ENCODE measurements around the gene FHOD3.
A peak's percentile ranks its signal among the peaks of the same experiment; 100 is the strongest.

Gene FHOD3

DNA sequence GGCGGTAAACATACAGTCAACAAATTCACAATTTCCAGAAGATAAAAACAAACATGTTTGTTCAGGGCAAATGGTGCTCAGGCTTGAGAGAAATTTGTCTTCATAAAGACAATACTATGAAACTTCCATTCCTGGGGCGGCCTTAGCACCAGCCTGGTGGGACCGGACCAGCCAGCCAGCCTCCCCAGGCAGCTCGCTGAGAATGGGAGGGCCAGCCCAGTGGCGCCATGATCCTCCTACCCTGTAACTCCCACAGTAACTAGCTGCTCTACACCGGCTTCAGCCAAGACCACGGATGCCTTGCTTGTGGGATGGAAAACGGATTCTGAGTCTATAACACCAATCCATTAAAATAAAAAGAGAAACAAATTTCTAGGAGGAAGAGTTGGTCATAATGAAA lies 24.2 kb upstream of the FHOD3 start:
- Histone ChIP-seq H3K27ac (ENCODE audit: insufficient read depth, low read length, poor library complexity, severe bottlenecking) (no peak overlapping the region), H3K9me3 (ENCODE audit: control insufficient read depth, low read length) (no peaks in the 10 kb centered on the region), H3K36me3 (ENCODE audit: control insufficient read depth, insufficient read depth, low read length) (no peaks in the 10 kb centered on the region), H3K27me3 (replicated peaks; ENCODE audit: control insufficient read depth, insufficient read depth, low read length, poor library complexity, severe bottlenecking) (no peaks in the 10 kb centered on the region), H3K4me3 (ENCODE audit: insufficient read depth, low read depth, low read length, poor library complexity, severe bottlenecking) (no peak overlapping the region), H3K4me1 (ENCODE audit: control insufficient read depth, insufficient read depth, low read length, poor library complexity, severe bottlenecking) (no peaks in the 10 kb centered on the region)
- no peak for DNase-seq

GRCh38 chr18:36274083-36274715 lies 23.3 kb upstream of the FHOD3 start:
- Histone ChIP-seq H3K4me3 (ENCODE audit: insufficient read depth, low read depth, low read length, poor library complexity, severe bottlenecking) (no peak overlapping the region), H3K4me1 (ENCODE audit: control insufficient read depth, insufficient read depth, low read length, poor library complexity, severe bottlenecking) (no peaks in the 10 kb centered on the region), H3K27me3 (replicated peaks; ENCODE audit: control insufficient read depth, insufficient read depth, low read length, poor library complexity, severe bottlenecking) (no peaks in the 10 kb centered on the region), H3K36me3 (ENCODE audit: control insufficient read depth, insufficient read depth, low read length) (no peaks in the 10 kb centered on the region), H3K9me3 (ENCODE audit: control insufficient read depth, low read length) (no peaks in the 10 kb centered on the region), H3K27ac (ENCODE audit: insufficient read depth, low read length, poor library complexity, severe bottlenecking) (no peak overlapping the region)
- no peak for DNase-seq

DNA sequence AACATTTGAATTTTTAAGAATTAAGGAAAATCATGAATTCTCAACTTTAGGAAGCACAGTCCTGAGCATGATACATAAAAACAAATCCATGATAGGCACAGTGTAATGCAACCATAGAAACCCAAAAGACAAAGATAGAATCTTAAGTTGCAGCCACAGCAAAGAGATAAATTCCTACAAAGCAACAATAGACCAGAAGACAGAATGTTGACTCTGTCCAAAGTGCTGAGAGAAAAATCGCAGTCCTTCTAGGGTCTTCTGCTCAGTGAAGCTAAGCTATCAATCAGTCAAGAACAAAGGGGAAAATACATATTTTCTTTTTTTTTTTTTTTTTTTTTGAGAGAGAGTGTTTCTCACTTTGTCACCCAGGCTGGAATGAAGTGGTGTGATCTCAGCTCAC lies 22.0 kb upstream of the FHOD3 start:
- Histone ChIP-seq H3K4me3 (ENCODE audit: insufficient read depth, low read depth, low read length, poor library complexity, severe bottlenecking) (no peak overlapping the region), H3K4me1 (ENCODE audit: control insufficient read depth, insufficient read depth, low read length, poor library complexity, severe bottlenecking) (no peaks in the 10 kb centered on the region), H3K9me3 (ENCODE audit: control insufficient read depth, low read length) (no peaks in the 10 kb centered on the region), H3K27me3 (replicated peaks; ENCODE audit: control insufficient read depth, insufficient read depth, low read length, poor library complexity, severe bottlenecking) (no peaks in the 10 kb centered on the region), H3K36me3 (ENCODE audit: control insufficient read depth, insufficient read depth, low read length) (no peaks in the 10 kb centered on the region), H3K27ac (ENCODE audit: insufficient read depth, low read length, poor library complexity, severe bottlenecking) (no peak overlapping the region)
- DNase-seq = no peak

GRCh38 chr18:36279001-36279400 lies 18.5 kb upstream of the FHOD3 start:
- H3K4me3 ChIP-seq (ENCODE audit: insufficient read depth, low read depth, low read length, poor library complexity, severe bottlenecking) = no peak overlapping the region
- no peaks in the 10 kb centered on the region for H3K9me3 ChIP-seq (ENCODE audit: control insufficient read depth, low read length)
- H3K4me1 ChIP-seq (ENCODE audit: control insufficient read depth, insufficient read depth, low read length, poor library complexity, severe bottlenecking) = no peaks in the 10 kb centered on the region

DNA sequence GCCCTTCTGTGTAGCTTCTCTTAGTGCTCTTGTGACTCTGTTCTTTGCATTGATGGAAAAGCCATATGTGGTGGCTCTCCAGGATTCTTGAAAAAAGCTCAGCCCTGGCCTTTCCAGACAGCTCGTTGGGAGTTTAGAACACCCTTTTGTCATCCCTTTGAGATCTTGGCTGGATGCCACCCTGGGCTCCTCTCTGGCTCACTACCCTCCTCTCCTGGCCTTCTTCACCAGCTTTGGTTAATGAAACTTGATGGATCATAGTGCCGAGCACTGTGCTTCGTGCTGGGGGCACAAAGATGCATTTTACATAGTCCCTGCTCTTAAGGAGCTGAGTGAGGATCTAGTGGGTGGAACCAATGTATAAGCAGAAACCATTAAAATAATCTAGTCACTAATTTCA lies 15.6 kb upstream of the FHOD3 start:
- H3K4me1 ChIP-seq (ENCODE audit: control insufficient read depth, insufficient read depth, low read length, poor library complexity, severe bottlenecking) = no peaks in the 10 kb centered on the region
- no peak overlapping the region for H3K4me3 ChIP-seq (ENCODE audit: insufficient read depth, low read depth, low read length, poor library complexity, severe bottlenecking)
- no peaks in the 10 kb centered on the region for H3K36me3 ChIP-seq (ENCODE audit: control insufficient read depth, insufficient read depth, low read length)
- no peaks in the 10 kb centered on the region for H3K9me3 ChIP-seq (ENCODE audit: control insufficient read depth, low read length)
- DNase-seq = no peak
- peaks cover 3% of the 10 kb centered on the region for H3K27me3 ChIP-seq (replicated peaks; ENCODE audit: control insufficient read depth, insufficient read depth, low read length, poor library complexity, severe bottlenecking)
- no peak overlapping the region for H3K27ac ChIP-seq (ENCODE audit: insufficient read depth, low read length, poor library complexity, severe bottlenecking)

More at GRCh38 chr18:36279001-36279400, 18.5 kb upstream of the FHOD3 start:
- Histone ChIP-seq H3K27me3 (replicated peaks; ENCODE audit: control insufficient read depth, insufficient read depth, low read length, poor library complexity, severe bottlenecking) (no peaks in the 10 kb centered on the region), H3K27ac (ENCODE audit: insufficient read depth, low read length, poor library complexity, severe bottlenecking) (no peak overlapping the region), H3K36me3 (ENCODE audit: control insufficient read depth, insufficient read depth, low read length) (no peaks in the 10 kb centered on the region)
- no peak for DNase-seq

DNA sequence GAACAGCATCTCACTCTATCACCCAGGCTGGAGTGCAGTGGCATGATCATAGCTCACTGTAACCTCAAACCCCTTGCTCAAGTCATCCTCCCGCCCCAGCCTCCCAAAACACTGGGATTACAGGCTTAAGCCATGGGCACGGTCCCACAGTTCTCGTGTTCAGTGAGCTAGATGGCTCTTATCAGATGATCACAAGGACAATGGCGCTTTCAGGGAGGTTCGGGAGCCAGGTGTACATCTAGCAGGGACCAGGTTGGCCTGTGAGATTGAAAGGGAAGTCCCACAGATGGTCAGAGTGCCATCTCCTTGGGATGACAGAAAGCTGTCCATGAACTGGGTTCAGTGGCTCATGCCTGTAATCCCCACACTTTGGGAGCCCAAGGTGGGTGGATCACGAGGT lies 14.1 kb upstream of the FHOD3 start:
- Histone ChIP-seq H3K36me3 (ENCODE audit: control insufficient read depth, insufficient read depth, low read length) (no peaks in the 10 kb centered on the region), H3K27ac (ENCODE audit: insufficient read depth, low read length, poor library complexity, severe bottlenecking) (no peak overlapping the region), H3K4me3 (ENCODE audit: insufficient read depth, low read depth, low read length, poor library complexity, severe bottlenecking) (no peak overlapping the region), H3K27me3 (replicated peaks; ENCODE audit: control insufficient read depth, insufficient read depth, low read length, poor library complexity, severe bottlenecking) (peaks cover 3% of the 10 kb centered on the region), H3K4me1 (ENCODE audit: control insufficient read depth, insufficient read depth, low read length, poor library complexity, severe bottlenecking) (no peaks in the 10 kb centered on the region), H3K9me3 (ENCODE audit: control insufficient read depth, low read length) (no peaks in the 10 kb centered on the region)
- no peak for DNase-seq

- DNase-seq = no peak
- H3K4me3 ChIP-seq (ENCODE audit: insufficient read depth, low read depth, low read length, poor library complexity, severe bottlenecking) = no peak overlapping the region
- peaks cover 3% of the 10 kb centered on the region for H3K27me3 ChIP-seq (replicated peaks; ENCODE audit: control insufficient read depth, insufficient read depth, low read length, poor library complexity, severe bottlenecking)
- no peak overlapping the region for H3K27ac ChIP-seq (ENCODE audit: insufficient read depth, low read length, poor library complexity, severe bottlenecking)
- H3K9me3 ChIP-seq (ENCODE audit: control insufficient read depth, low read length) = no peaks in the 10 kb centered on the region
- H3K36me3 ChIP-seq (ENCODE audit: control insufficient read depth, insufficient read depth, low read length) = no peaks in the 10 kb centered on the region
- H3K4me1 ChIP-seq (ENCODE audit: control insufficient read depth, insufficient read depth, low read length, poor library complexity, severe bottlenecking) = no peaks in the 10 kb centered on the region
Observed at GRCh38 chr18:36284268-36284667, 13.2 kb upstream of the FHOD3 start.

- Histone ChIP-seq H3K36me3 (ENCODE audit: control insufficient read depth, insufficient read depth, low read length) (no peaks in the 10 kb centered on the region), H3K9me3 (ENCODE audit: control insufficient read depth, low read length) (no peaks in the 10 kb centered on the region), H3K4me3 (ENCODE audit: insufficient read depth, low read depth, low read length, poor library complexity, severe bottlenecking) (no peak overlapping the region), H3K27me3 (replicated peaks; ENCODE audit: control insufficient read depth, insufficient read depth, low read length, poor library complexity, severe bottlenecking) (peaks cover 3% of the 10 kb centered on the region), H3K4me1 (ENCODE audit: control insufficient read depth, insufficient read depth, low read length, poor library complexity, severe bottlenecking) (no peaks in the 10 kb centered on the region), H3K27ac (ENCODE audit: insufficient read depth, low read length, poor library complexity, severe bottlenecking) (no peak overlapping the region)
- peak in 1 of 3 donors; percentile 31 for DNase-seq
Observed at GRCh38 chr18:36284671-36285295, 12.7 kb upstream of the FHOD3 start.

- no peaks in the 10 kb centered on the region for H3K4me1 ChIP-seq (ENCODE audit: control insufficient read depth, insufficient read depth, low read length, poor library complexity, severe bottlenecking)
- H3K9me3 ChIP-seq (ENCODE audit: control insufficient read depth, low read length) = no peaks in the 10 kb centered on the region
- H3K4me3 ChIP-seq (ENCODE audit: insufficient read depth, low read depth, low read length, poor library complexity, severe bottlenecking) = no peak overlapping the region
- no peak for DNase-seq
- no peak overlapping the region for H3K27ac ChIP-seq (ENCODE audit: insufficient read depth, low read length, poor library complexity, severe bottlenecking)
- no peaks in the 10 kb centered on the region for H3K36me3 ChIP-seq (ENCODE audit: control insufficient read depth, insufficient read depth, low read length)
- H3K27me3 ChIP-seq (replicated peaks; ENCODE audit: control insufficient read depth, insufficient read depth, low read length, poor library complexity, severe bottlenecking) = peaks cover 7% of the 10 kb centered on the region
Observed at GRCh38 chr18:36287653-36288052, 9.9 kb upstream of the FHOD3 start.

DNA sequence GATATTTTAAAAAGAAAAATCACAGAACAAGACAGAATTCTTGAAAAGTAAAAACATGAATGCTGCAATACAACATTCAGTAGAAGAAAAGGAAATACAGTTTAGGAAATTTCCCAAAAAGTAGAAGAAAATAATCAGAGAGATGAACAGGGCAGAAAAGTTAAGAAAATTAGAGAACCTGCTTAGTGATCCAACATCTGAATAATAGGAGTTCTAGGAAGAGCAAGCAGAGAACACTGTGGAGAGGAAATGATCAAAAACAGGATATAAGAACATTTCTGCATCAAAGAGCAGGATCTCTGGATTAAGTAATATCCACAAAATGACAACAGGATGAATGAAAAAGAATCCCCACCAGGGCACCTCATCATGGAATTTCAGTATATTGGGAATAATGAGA lies 8.8 kb upstream of the FHOD3 start:
- no peak for DNase-seq
- no peaks in the 10 kb centered on the region for H3K4me1 ChIP-seq (ENCODE audit: control insufficient read depth, insufficient read depth, low read length, poor library complexity, severe bottlenecking)
- H3K36me3 ChIP-seq (ENCODE audit: control insufficient read depth, insufficient read depth, low read length) = no peaks in the 10 kb centered on the region
- no peak overlapping the region for H3K4me3 ChIP-seq (ENCODE audit: insufficient read depth, low read depth, low read length, poor library complexity, severe bottlenecking)
- H3K9me3 ChIP-seq (ENCODE audit: control insufficient read depth, low read length) = no peaks in the 10 kb centered on the region
- peaks cover 7% of the 10 kb centered on the region for H3K27me3 ChIP-seq (replicated peaks; ENCODE audit: control insufficient read depth, insufficient read depth, low read length, poor library complexity, severe bottlenecking)
- H3K27ac ChIP-seq (ENCODE audit: insufficient read depth, low read length, poor library complexity, severe bottlenecking) = no peak overlapping the region
